Measurements from ENCODE around the gene ELMO3. TPM values are rescaled to one million over a fixed set of nuclear protein-coding genes. Genes with fewer than 3 reads are reported as not detected.

ELMO3 gene
- total RNA-seq, 1 donor from 2014 or later: not detected

DNA sequence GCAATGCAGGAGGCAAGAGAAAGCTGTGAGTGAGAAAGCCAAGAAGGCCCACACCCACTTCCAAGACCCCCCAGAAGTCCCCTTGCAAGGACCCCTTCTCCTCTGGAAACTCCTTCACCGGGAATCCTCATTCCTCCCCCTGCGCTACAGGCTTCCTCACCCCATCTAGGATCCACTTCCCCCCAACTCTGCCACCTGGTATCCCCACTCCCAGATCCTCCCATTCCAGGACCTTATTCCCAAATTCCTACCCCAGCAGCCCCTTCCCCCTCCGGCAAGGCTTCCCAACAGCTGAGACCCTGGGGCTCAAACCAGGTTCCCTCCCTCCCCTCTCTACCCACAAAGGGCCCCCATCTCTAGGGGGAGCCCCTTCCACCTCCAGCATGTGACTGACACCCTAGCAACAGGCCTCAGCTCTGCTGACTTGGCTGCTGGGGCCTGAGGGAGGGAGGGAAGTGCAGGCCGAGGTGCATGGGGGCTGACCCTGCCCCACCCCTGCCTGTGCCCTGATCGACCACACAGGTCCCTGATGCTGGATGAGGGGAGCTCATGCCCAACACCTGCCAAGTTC, 32.2 kb upstream of the ELMO3 start:
- H3K27ac Mint-ChIP-seq: no peak overlapping the region
- H3K4me1 Mint-ChIP-seq: peaks cover 12% of the 10 kb centered on the region
- Histone ChIP-seq H3K4me3 (no peak overlapping the region), H3K36me3 (no peaks in the 10 kb centered on the region), H3K9ac (no peak overlapping the region), H2AFZ (replicated peaks) (no peak overlapping the region), H3K9me3 (ENCODE audit: low read depth) (no peaks in the 10 kb centered on the region), H3K27ac (no peak overlapping the region), H3K4me2 (no peak overlapping the region), H3K27me3 (peaks cover 100% of the 10 kb centered on the region), H3K4me1 (peaks cover 7% of the 10 kb centered on the region), H3K79me2 (ENCODE audit: low read depth) (no peaks in the 10 kb centered on the region), H3F3A (ENCODE audit: low read depth) (peaks cover 27% of the 10 kb centered on the region), H4K20me1 (ENCODE audit: low read depth) (peaks cover 39% of the 10 kb centered on the region)
- H3K9me3 Mint-ChIP-seq: no peaks in the 10 kb centered on the region
- no peak for TF ChIP-seq EZH2 (IDR thresholded peaks at IDR 0.05)
- TF ChIP-seq, protein P1, sequence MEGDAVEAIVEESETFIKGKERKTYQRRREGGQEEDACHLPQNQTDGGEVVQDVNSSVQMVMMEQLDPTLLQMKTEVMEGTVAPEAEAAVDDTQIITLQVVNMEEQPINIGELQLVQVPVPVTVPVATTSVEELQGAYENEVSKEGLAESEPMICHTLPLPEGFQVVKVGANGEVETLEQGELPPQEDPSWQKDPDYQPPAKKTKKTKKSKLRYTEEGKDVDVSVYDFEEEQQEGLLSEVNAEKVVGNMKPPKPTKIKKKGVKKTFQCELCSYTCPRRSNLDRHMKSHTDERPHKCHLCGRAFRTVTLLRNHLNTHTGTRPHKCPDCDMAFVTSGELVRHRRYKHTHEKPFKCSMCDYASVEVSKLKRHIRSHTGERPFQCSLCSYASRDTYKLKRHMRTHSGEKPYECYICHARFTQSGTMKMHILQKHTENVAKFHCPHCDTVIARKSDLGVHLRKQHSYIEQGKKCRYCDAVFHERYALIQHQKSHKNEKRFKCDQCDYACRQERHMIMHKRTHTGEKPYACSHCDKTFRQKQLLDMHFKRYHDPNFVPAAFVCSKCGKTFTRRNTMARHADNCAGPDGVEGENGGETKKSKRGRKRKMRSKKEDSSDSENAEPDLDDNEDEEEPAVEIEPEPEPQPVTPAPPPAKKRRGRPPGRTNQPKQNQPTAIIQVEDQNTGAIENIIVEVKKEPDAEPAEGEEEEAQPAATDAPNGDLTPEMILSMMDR (IDR thresholded peaks at IDR 0.05): no peak
- TF ChIP-seq EZH2phosphoT487 (IDR thresholded peaks at IDR 0.05): no peak
- no peak for DNase-seq (ENCODE audit: low spot score)
- peak overlapping the region; percentile 21 for H3K4me3 Mint-ChIP-seq
- peaks cover 68% of the 10 kb centered on the region for H3K27me3 Mint-ChIP-seq (ENCODE audit: insufficient read depth, low read depth)
- no peaks in the 10 kb centered on the region for H3K36me3 Mint-ChIP-seq

DNA sequence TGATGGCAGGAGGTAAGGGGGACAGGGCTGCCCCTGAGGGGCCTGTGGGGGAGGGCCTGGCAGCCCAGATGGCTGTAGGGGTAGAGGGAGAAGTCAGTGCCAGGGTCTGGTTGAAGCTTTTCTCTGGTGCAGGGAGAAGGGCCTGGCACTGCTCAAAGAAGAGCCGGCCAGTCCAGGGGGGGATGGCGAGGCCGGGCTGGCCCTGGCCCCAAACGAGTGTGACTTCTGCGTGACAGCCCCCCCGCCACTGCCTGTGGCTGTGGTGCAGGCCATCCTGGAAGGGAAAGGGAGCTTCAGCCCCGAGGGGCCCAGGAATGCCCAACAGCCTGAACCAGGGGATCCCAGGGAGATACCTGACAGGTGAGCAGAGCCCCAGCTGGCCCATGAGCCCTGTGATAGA, 31.3 kb upstream of the ELMO3 start:
- Mint-ChIP-seq H3K36me3 (no peaks in the 10 kb centered on the region), H3K4me1 (peaks cover 12% of the 10 kb centered on the region), H3K27me3 (ENCODE audit: insufficient read depth, low read depth) (peaks cover 67% of the 10 kb centered on the region), H3K9me3 (no peaks in the 10 kb centered on the region), H3K4me3 (no peak overlapping the region), H3K27ac (no peak overlapping the region)
- Histone ChIP-seq H3K9ac (no peak overlapping the region), H3K4me1 (peaks cover 7% of the 10 kb centered on the region), H4K20me1 (ENCODE audit: low read depth) (peaks cover 30% of the 10 kb centered on the region), H2AFZ (replicated peaks) (no peak overlapping the region), H3K36me3 (no peaks in the 10 kb centered on the region), H3K27ac (no peak overlapping the region), H3K27me3 (peaks cover 100% of the 10 kb centered on the region), H3K79me2 (ENCODE audit: low read depth) (no peaks in the 10 kb centered on the region), H3F3A (ENCODE audit: low read depth) (peaks cover 24% of the 10 kb centered on the region), H3K4me3 (no peak overlapping the region), H3K9me3 (ENCODE audit: low read depth) (no peaks in the 10 kb centered on the region), H3K4me2 (no peak overlapping the region)
- no peak for TF ChIP-seq EZH2 (IDR thresholded peaks at IDR 0.05)
- no peak for TF ChIP-seq EZH2phosphoT487 (IDR thresholded peaks at IDR 0.05)
- TF ChIP-seq, protein P1 (IDR thresholded peaks at IDR 0.05): no peak
- DNase-seq (ENCODE audit: low spot score): no peak

DNA sequence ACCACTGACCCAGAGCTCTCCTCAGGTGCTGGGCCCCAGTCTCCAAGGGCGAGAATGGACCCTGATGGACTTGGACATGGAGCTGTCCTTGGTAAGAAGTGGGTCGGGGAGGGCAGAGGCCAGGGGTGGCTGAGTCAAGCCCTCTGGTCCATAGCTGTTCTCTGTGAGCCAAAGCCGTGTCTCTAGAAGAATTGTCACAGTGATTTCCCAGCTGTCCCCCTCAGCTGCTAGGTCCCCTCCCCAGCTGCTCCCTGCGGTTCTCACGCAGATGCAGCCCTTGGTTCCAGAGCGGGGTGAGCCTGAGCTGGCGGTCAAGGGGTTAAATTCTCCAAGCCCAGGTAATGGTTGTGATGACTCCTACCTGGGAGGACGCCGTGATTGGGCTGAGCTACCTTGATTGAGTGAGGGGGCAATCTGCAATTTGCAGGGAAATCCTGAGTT, 29.9 kb upstream of the ELMO3 start:
- H3K4me1 Mint-ChIP-seq: peaks cover 23% of the 10 kb centered on the region
- no peak for DNase-seq (ENCODE audit: low spot score)
- H3K27ac Mint-ChIP-seq: no peak overlapping the region
- Histone ChIP-seq H3K27ac (no peak overlapping the region), H3K79me2 (ENCODE audit: low read depth) (no peaks in the 10 kb centered on the region), H3K27me3 (peaks cover 100% of the 10 kb centered on the region), H4K20me1 (ENCODE audit: low read depth) (peaks cover 36% of the 10 kb centered on the region), H3K4me1 (peaks cover 11% of the 10 kb centered on the region), H3K9me3 (ENCODE audit: low read depth) (no peaks in the 10 kb centered on the region), H3K36me3 (no peaks in the 10 kb centered on the region), H2AFZ (replicated peaks) (no peak overlapping the region), H3K9ac (no peak overlapping the region), H3K4me3 (no peak overlapping the region), H3F3A (ENCODE audit: low read depth) (peaks cover 30% of the 10 kb centered on the region), H3K4me2 (no peak overlapping the region)
- TF ChIP-seq, protein P1 (IDR thresholded peaks at IDR 0.05): no peak
- no peak for TF ChIP-seq EZH2 (IDR thresholded peaks at IDR 0.05)
- TF ChIP-seq EZH2phosphoT487 (IDR thresholded peaks at IDR 0.05): no peak
- no peaks in the 10 kb centered on the region for H3K9me3 Mint-ChIP-seq
- H3K36me3 Mint-ChIP-seq: no peaks in the 10 kb centered on the region
- H3K4me3 Mint-ChIP-seq: peak overlapping the region; percentile 27
- peaks cover 76% of the 10 kb centered on the region for H3K27me3 Mint-ChIP-seq (ENCODE audit: insufficient read depth, low read depth)

Measured in neural progenitor cell (in vitro differentiated cells).